ENCODE measurements around the gene TSSK1B. TPM values are rescaled to one million over a fixed set of nuclear protein-coding genes. Genes with fewer than 3 reads are reported as not detected.

The TSSK1B gene
- total and polyA plus RNA-seq, 10 of the 15 experiments (the other 5 are each of a cell fraction or from before 2014, with no cell fraction given): not detected

- TF ChIP-seq STAT1 (conservative IDR thresholded peaks at IDR 0.05) (no peak), KDM1A (IDR thresholded peaks at IDR 0.05; ENCODE audit: borderline replicate concordance) (no peak), ZNF687 (IDR thresholded peaks at IDR 0.05) (no peak), IRF4 (IDR thresholded peaks at IDR 0.05; ENCODE audit: low read depth, low read length) (no peak), ESRRA (IDR thresholded peaks at IDR 0.05; ENCODE audit: low read length) (no peak), SMAD1 (IDR thresholded peaks at IDR 0.05; ENCODE audit: low read depth, partially characterized antibody) (no peak)
- TF ChIP-seq, protein P1, sequence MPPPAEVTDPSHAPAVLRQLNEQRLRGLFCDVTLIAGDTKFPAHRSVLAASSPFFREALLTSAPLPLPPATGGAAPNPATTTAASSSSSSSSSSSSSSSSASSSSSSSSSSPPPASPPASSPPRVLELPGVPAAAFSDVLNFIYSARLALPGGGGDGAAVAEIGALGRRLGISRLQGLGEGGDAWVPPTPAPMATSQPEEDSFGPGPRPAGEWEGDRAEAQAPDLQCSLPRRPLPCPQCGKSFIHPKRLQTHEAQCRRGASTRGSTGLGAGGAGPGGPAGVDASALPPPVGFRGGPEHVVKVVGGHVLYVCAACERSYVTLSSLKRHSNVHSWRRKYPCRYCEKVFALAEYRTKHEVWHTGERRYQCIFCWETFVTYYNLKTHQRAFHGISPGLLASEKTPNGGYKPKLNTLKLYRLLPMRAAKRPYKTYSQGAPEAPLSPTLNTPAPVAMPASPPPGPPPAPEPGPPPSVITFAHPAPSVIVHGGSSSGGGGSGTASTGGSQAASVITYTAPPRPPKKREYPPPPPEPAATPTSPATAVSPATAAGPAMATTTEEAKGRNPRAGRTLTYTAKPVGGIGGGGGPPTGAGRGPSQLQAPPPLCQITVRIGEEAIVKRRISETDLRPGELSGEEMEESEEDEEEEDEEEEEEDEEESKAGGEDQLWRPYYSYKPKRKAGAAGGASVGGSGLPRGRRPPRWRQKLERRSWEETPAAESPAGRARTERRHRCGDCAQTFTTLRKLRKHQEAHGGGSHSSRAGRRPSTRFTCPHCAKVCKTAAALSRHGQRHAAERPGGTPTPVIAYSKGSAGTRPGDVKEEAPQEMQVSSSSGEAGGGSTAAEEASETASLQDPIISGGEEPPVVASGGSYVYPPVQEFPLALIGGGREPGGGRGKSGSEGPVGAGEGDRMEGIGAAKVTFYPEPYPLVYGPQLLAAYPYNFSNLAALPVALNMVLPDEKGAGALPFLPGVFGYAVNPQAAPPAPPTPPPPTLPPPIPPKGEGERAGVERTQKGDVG (CRISPR knock-in tag; IDR thresholded peaks at IDR 0.05): no peak
- TF ChIP-seq, protein P2, sequence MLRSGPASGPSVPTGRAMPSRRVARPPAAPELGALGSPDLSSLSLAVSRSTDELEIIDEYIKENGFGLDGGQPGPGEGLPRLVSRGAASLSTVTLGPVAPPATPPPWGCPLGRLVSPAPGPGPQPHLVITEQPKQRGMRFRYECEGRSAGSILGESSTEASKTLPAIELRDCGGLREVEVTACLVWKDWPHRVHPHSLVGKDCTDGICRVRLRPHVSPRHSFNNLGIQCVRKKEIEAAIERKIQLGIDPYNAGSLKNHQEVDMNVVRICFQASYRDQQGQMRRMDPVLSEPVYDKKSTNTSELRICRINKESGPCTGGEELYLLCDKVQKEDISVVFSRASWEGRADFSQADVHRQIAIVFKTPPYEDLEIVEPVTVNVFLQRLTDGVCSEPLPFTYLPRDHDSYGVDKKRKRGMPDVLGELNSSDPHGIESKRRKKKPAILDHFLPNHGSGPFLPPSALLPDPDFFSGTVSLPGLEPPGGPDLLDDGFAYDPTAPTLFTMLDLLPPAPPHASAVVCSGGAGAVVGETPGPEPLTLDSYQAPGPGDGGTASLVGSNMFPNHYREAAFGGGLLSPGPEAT (IDR thresholded peaks at IDR 0.05; ENCODE audit: low read depth): no peak
- RAD21 ChIA-PET (ENCODE audit: unreplicated experiment): no interaction called here
- no peak overlapping the region for H3K27ac ChIP-seq (ENCODE audit: control insufficient read depth, insufficient read depth)
- no peak overlapping the region for H2AFZ ChIP-seq (ENCODE audit: control insufficient read depth, low read depth, low read length)
- ATAC-seq: no peak
- CTCF ChIA-PET: interaction anchor here (0.6 kb wide), 2 partner anchors 15 to 237 kb away, joined by 3 read pairs; no protein-coding TSS in a partner anchor
- H3K79me2 ChIP-seq (ENCODE audit: control insufficient read depth, insufficient read depth, low read length): no peaks in the 10 kb centered on the region
- POLR2A ChIA-PET: no interaction called here
- no peak for DNase-seq (ENCODE audit: low read depth, low spot score)
- H4K20me1 ChIP-seq (ENCODE audit: control insufficient read depth, insufficient read depth): no peaks in the 10 kb centered on the region
- BruUV-seq (replicated peaks): no TSS peak
- no peaks in the 10 kb centered on the region for H3K27me3 ChIP-seq (replicated peaks in 1 of 2; ENCODE audit: control insufficient read depth in 2 of 2, insufficient read depth in 2 of 2, low read length in 1 of 2)
- no peak overlapping the region for H3K4me3 ChIP-seq
- H3K36me3 ChIP-seq (ENCODE audit: control insufficient read depth in 2 of 2, insufficient read depth in 2 of 2, low read length in 1 of 2): no peaks in the 10 kb centered on the region
- SMC1A ChIA-PET (ENCODE audit: uncharacterized antibody, unreplicated experiment): interaction anchor here (1.1 kb wide), 1 partner anchor 17 kb away, joined by 3 read pairs; no protein-coding TSS in a partner anchor
- no peak for FAIRE-seq
- in situ Hi-C loops (cut with MboI) (no loop called here), intact Hi-C loops (cut with micrococcal nuclease; ENCODE audit: unreplicated experiment) (no loop called here)
- 56% methylated on average over 3 of the region's 3 CpGs for WGBS (ENCODE audit: insufficient coverage, insufficient replicate concordance, low lambda C conversion rate, missing lambda C conversion rate)
- no peaks in the 10 kb centered on the region for H3K9me3 ChIP-seq (replicated peaks; ENCODE audit: control insufficient read depth, insufficient read depth, low read length)
- no peak overlapping the region for H3K4me2 ChIP-seq (ENCODE audit: control insufficient read depth, insufficient read depth)
- no peaks in the 10 kb centered on the region for H3K4me1 ChIP-seq (ENCODE audit: control insufficient read depth, insufficient read depth, low read length)
- no peak overlapping the region for H3K9ac ChIP-seq (ENCODE audit: control insufficient read depth, insufficient read depth, low read length)
Observed at GRCh38 chr5:113397046-113397445, 37.7 kb downstream of the TSSK1B start.

Measured in GM12878 (cell line).